Activated gamma-delta T cell (primary cell): ENCODE data around the gene NUDT21.
"Not testable (repeated sequence)": the region's sequence is repeated elsewhere in the genome, so short reads cannot be mapped to it uniquely, and the experiment has no call there.

Experiments
- DNase-seq: peaks from one replicate; lab custom pipeline; 2025; lab: John Stamatoyannopoulos, UW

NUDT21 gene

GRCh38 chr16:56380778-56381485, 70.2 kb downstream of the NUDT21 start:
- DNase-seq, result not testable (repeated sequence)
